AG04449 (cell line): ENCODE data around the gene SCGB3A1.

Experiments used
- CTCF ChIA-PET: fragments of 350-600 bp; formaldehyde crosslinking; extraction: SDS; loops from one replicate; lab custom pipeline; 2021; ENCODE audit warnings: antibody characterized with exemption; lab: Yijun Ruan, JAX
- POLR2A ChIA-PET: fragments of 400-600, 350-600 bp; formaldehyde crosslinking; extraction: SDS; loops from one replicate; lab custom pipeline; 2020; ENCODE audit warnings: antibody characterized with exemption, inconsistent platforms; lab: Yijun Ruan, JAX
- DNase-seq: peaks from one replicate; pipeline ENCODE4 v3.0.0-alpha.2; 2010; ENCODE audit warnings: low read depth, low spot score
- H3K4me3 ChIP-seq: 2 replicates; pipeline ENCODE4 v1.5.1; 2011; ENCODE audit warnings: low read depth, mild to moderate bottlenecking, control low read depth, low read length
- TF ChIP-seq, protein P1 (sequence below): IDR thresholded peaks from one replicate; pipeline ENCODE4 v1.5.1; 2011; ENCODE audit warnings: mild to moderate bottlenecking, moderate library complexity, low read length, control low read depth, inconsistent platforms; ENCODE audit not compliant: insufficient read depth; ENCODE audit errors: missing control alignments

The SCGB3A1 gene, protein sequence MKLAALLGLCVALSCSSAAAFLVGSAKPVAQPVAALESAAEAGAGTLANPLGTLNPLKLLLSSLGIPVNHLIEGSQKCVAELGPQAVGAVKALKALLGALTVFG

DNA sequence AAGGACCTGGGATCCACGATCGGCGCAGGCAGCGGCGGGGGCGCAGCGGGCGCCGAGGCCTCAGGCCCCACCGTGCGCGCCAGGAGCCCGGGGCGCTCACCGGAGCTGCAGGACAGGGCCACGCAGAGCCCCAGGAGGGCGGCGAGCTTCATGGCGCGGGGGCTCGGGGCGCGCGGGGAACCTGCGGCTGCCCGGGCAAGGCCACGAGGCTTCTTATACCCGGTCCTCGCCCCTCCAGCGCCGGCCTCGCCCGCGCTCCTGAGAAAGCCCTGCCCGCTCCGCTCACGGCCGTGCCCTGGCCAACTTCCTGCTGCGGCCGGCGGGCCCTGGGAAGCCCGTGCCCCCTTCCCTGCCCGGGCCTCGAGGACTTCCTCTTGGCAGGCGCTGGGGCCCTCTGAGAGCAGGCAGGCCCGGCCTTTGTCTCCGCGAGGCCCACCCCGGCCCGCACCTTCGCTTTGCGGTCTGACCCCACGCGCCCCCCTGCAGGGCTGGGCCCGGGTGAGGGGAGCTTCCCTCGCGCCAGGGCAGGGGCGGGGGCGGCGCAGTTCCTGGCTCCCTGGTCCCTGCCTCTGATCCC, at the start of gene SCGB3A1:
SCGB3A1 (minus strand) TSS at position 189 of the 577 bp plus-strand sequence; CDS start at position 152, 37 bp downstream.
- DNase-seq, result no peak
- TF ChIP-seq, protein P1, sequence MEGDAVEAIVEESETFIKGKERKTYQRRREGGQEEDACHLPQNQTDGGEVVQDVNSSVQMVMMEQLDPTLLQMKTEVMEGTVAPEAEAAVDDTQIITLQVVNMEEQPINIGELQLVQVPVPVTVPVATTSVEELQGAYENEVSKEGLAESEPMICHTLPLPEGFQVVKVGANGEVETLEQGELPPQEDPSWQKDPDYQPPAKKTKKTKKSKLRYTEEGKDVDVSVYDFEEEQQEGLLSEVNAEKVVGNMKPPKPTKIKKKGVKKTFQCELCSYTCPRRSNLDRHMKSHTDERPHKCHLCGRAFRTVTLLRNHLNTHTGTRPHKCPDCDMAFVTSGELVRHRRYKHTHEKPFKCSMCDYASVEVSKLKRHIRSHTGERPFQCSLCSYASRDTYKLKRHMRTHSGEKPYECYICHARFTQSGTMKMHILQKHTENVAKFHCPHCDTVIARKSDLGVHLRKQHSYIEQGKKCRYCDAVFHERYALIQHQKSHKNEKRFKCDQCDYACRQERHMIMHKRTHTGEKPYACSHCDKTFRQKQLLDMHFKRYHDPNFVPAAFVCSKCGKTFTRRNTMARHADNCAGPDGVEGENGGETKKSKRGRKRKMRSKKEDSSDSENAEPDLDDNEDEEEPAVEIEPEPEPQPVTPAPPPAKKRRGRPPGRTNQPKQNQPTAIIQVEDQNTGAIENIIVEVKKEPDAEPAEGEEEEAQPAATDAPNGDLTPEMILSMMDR, result no peak
- POLR2A ChIA-PET, result no interaction called here
- CTCF ChIA-PET, result interaction anchor here (1.1 kb wide), 1 partner anchor 263 kb away, joined by 3 read pairs; no protein-coding TSS in a partner anchor
- H3K4me3 ChIP-seq, result no peak within 1 kb of the TSS

DNA sequence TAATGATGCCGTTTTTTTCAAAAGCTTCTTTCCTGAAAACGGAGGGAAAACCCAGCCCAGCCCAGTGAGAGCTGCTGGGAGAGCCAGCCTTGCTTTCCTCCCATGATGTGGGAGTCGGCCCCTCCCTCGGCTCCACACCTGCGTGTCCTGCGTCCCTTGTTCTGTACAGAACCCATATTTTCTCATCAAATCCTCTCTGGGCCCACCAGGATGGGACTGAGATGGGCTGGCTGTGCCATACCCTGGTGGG, 49.2 kb upstream of the SCGB3A1 start:
- TF ChIP-seq, protein P1, result no peak

DNA sequence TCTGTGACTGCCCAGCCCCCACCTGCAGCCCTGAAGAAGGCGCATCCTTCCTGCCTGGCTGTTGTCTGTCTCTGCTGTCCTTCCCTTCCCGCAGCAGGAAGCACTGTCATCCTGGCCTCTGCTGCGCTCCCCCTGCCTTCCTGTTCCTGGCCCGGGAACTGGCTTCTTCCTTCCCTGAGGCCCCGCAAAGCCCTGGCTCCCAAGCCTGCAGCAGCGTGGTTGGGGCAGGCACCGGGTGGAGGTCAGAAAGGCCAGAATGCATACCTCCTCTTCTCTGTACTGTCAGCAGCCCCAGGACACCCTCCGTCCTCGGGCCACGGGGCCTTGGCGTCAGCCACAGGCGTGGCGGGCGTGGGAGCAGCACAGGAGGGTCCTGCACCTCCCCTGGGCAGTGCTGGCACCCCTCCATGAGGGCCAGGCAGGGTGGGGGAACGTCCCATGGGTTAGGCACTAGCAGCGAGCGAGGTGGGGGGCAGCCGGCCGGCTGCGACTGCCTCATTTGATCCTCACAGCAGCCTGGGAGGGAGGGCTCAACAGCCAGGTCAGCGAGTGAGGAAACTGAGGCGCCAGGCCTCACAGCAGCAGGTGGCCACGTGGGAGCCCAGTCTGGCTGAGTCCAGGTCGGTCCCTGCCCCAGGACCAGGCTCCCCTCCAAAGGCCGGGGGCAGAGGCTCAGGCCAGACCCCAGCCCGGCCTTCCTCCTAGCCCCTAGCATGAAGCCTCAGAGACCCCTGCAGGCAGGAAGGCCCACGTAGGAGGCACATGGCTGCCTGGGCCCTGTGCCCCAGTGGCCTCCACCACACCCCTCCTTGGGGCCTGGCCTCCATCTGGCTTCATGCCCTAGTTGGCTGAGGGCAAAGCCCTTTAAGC, 48.7 kb upstream of the SCGB3A1 start:
- POLR2A ChIA-PET, result no interaction called here
- TF ChIP-seq, protein P1, result no peak
- DNase-seq, result no peak
- CTCF ChIA-PET, result no interaction called here
- H3K4me3 ChIP-seq, result no peak overlapping the region

More for the DNA sequence above, 49.2 kb upstream of the SCGB3A1 start:
- no peak overlapping the region for H3K4me3 ChIP-seq
- ChIA-PET CTCF (no interaction called here), POLR2A (no interaction called here)
- no peak for DNase-seq

DNA sequence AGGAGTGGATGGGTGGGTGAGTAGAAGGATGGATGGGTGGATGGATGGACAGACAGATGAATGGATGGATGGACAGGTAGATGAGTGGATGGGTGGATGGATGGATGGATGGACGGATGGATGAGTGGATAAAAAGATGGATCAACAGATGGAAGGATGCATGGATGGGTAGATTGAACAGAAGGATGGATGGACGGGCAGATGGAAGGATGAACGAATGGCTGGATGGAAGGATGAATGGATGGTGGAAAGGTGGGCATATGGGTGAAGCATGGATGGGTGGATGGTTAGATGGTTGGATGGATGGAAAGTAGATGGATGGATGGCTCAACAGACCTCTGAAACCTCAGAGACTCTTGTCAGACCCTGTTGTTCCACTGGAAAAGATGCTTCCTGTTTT, 48.0 kb upstream of the SCGB3A1 start:
- DNase-seq, result no peak
- CTCF ChIA-PET, result no interaction called here
- POLR2A ChIA-PET, result no interaction called here
- H3K4me3 ChIP-seq, result no peak overlapping the region
- TF ChIP-seq, protein P1, result no peak

DNA sequence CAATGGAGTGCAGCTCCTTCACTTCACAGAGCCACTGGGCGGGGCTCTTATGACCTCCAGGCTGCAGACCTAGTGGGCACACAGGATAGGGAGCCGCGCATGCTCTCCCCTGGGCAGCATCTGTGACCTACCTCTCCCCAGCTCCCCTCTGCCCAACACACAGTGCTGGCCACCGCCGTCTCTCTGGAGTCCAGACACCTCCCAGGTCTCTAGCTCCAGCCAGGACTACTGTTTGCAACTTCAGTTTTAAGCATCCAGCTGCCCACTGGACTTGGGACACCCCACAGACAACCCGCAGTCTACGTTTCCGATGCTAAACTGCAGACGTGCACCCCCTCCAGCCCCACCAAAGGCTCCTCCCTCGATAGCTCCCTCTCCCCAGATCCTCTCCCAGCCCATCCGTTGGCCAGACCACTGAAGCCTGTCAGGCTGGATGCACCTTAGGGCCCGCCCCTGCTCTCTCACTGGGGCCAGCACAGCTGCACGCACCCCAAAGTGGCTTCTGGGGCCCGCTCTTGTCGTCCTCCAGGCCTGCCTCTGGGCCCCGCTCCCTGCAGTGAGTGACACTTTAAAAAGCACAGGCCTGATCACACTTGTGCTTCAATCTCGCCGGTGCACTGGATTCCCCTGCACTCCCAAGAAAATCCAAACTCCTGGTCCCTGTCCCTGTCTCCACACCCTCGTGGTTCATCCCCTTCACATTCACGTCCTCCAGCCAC, 46.8 kb upstream of the SCGB3A1 start:
- DNase-seq, result no peak
- ChIA-PET POLR2A (no interaction called here), CTCF (interaction anchor here (1.0 kb wide), 1 partner anchor 19 kb away, joined by 3 read pairs; no protein-coding TSS in a partner anchor)
- TF ChIP-seq, protein P1, result no peak
- H3K4me3 ChIP-seq, result no peak overlapping the region
